K562 (cell line): ENCODE results near the gene MEOX1.

Experiments used
- CBFA2T2 ChIP-seq: fragments of 450-650 bp; conservative IDR thresholded peaks from 2 replicates; pipeline ENCODE4 v1.6.1; 2017; ENCODE audit warnings: mild to moderate bottlenecking
- PCBP1 ChIP-seq: fragments of 200-400 bp; formaldehyde crosslinking; IDR thresholded peaks from 2 replicates; pipeline ENCODE4 v1.6.1; 2018; ENCODE audit warnings: mild to moderate bottlenecking, low read depth, low read length; ENCODE audit not compliant: poor library complexity, severe bottlenecking
- RCOR1 ChIP-seq, 2 experiments: IDR thresholded peaks; 2 replicates each; pipeline ENCODE4 v1.6.1; 2012; ENCODE audit warnings: low read depth in 2 of 2, low read length in 2 of 2, borderline replicate concordance in 1 of 2, improper control_type of control experiment in 1 of 2
- TF ChIP-seq, protein P1 (sequence below): sonication (generic); formaldehyde crosslinking; IDR thresholded peaks from 2 replicates; pipeline ENCODE4 v1.9.0; 2022; ENCODE audit warnings: mild to moderate bottlenecking, missing genetic modification reagents
- TF ChIP-seq, protein P2 (sequence below): sonication (generic); formaldehyde crosslinking; IDR thresholded peaks from 2 replicates; pipeline ENCODE4 v1.8.1; 2022; ENCODE audit warnings: missing genetic modification reagents
- TF ChIP-seq, protein P3 (sequence below), 3 experiments: IDR thresholded peaks in 2 of 3; conservative IDR thresholded peaks in 1 of 3; 2 replicates each; pipeline ENCODE4 v1.5.1; 2011 to 2012; ENCODE audit warnings: low read length in 3 of 3, mild to moderate bottlenecking in 3 of 3, control low read depth in 2 of 3, improper control_type of control experiment in 1 of 3, inconsistent platforms in 1 of 3, low read depth in 1 of 3, mixed read lengths in 1 of 3, moderate library complexity in 1 of 3; ENCODE audit not compliant: insufficient read depth in 2 of 3

DNA sequence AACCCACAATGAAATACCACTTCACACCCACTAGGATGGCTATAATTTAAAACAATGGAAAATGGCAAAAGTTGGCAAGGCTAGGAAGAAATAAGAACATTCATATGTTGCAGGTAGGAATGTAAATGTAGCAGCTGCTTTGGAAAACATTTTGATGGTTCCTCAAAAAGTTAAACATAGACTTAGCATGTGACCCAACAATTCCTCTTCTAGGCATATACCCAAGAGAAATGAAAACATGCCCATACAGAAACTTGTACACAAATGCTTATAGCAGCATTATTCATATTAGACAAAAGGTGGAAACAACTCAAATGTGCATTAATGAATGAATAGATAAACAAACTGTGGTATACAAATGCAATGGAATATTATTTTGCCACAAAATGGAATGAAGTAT is 36.1 kb downstream of the MEOX1 start:
- TF ChIP-seq, protein P1, sequence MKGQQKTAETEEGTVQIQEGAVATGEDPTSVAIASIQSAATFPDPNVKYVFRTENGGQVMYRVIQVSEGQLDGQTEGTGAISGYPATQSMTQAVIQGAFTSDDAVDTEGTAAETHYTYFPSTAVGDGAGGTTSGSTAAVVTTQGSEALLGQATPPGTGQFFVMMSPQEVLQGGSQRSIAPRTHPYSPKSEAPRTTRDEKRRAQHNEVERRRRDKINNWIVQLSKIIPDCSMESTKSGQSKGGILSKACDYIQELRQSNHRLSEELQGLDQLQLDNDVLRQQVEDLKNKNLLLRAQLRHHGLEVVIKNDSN (CRISPR knock-in tag): no peak
- TF ChIP-seq, protein P2, sequence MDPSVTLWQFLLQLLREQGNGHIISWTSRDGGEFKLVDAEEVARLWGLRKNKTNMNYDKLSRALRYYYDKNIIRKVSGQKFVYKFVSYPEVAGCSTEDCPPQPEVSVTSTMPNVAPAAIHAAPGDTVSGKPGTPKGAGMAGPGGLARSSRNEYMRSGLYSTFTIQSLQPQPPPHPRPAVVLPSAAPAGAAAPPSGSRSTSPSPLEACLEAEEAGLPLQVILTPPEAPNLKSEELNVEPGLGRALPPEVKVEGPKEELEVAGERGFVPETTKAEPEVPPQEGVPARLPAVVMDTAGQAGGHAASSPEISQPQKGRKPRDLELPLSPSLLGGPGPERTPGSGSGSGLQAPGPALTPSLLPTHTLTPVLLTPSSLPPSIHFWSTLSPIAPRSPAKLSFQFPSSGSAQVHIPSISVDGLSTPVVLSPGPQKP (CRISPR knock-in tag): no peak
- TF ChIP-seq, protein P3, sequence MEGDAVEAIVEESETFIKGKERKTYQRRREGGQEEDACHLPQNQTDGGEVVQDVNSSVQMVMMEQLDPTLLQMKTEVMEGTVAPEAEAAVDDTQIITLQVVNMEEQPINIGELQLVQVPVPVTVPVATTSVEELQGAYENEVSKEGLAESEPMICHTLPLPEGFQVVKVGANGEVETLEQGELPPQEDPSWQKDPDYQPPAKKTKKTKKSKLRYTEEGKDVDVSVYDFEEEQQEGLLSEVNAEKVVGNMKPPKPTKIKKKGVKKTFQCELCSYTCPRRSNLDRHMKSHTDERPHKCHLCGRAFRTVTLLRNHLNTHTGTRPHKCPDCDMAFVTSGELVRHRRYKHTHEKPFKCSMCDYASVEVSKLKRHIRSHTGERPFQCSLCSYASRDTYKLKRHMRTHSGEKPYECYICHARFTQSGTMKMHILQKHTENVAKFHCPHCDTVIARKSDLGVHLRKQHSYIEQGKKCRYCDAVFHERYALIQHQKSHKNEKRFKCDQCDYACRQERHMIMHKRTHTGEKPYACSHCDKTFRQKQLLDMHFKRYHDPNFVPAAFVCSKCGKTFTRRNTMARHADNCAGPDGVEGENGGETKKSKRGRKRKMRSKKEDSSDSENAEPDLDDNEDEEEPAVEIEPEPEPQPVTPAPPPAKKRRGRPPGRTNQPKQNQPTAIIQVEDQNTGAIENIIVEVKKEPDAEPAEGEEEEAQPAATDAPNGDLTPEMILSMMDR (IDR thresholded peaks at IDR 0.05 in 2 of 3, conservative IDR thresholded peaks at IDR 0.05 in 1 of 3; ENCODE audit: insufficient read depth in 2 of 3, low read depth in 1 of 3, low read length in 3 of 3): no peak
- TF ChIP-seq CBFA2T2 (no peak), PCBP1 (no peak), RCOR1 (IDR thresholded peaks at IDR 0.05; ENCODE audit: borderline replicate concordance in 1 of 2, low read depth in 2 of 2, low read length in 2 of 2) (no peak)
